Skin epidermis (tissue), 12 donors: ENCODE results near the gene PTPN4.

Source experiments
- H3K27ac ChIP-seq, 21 experiments: fragments of 200-600 bp; sonication (generic) in 11 of 21; one replicate each; pipeline ENCODE4 v1.5.0; 2020; ENCODE audit warnings: mild to moderate bottlenecking in 3 of 21, inconsistent platforms in 2 of 21, moderate library complexity in 2 of 21
- H3K4me3 ChIP-seq, 7 experiments: fragments of 200-600 bp; sonication (generic) in 2 of 7; one replicate each; pipeline ENCODE4 v1.5.0; 2020; ENCODE audit warnings: inconsistent platforms in 2 of 7, mild to moderate bottlenecking in 2 of 7, moderate library complexity in 1 of 7

The PTPN4 gene, protein sequence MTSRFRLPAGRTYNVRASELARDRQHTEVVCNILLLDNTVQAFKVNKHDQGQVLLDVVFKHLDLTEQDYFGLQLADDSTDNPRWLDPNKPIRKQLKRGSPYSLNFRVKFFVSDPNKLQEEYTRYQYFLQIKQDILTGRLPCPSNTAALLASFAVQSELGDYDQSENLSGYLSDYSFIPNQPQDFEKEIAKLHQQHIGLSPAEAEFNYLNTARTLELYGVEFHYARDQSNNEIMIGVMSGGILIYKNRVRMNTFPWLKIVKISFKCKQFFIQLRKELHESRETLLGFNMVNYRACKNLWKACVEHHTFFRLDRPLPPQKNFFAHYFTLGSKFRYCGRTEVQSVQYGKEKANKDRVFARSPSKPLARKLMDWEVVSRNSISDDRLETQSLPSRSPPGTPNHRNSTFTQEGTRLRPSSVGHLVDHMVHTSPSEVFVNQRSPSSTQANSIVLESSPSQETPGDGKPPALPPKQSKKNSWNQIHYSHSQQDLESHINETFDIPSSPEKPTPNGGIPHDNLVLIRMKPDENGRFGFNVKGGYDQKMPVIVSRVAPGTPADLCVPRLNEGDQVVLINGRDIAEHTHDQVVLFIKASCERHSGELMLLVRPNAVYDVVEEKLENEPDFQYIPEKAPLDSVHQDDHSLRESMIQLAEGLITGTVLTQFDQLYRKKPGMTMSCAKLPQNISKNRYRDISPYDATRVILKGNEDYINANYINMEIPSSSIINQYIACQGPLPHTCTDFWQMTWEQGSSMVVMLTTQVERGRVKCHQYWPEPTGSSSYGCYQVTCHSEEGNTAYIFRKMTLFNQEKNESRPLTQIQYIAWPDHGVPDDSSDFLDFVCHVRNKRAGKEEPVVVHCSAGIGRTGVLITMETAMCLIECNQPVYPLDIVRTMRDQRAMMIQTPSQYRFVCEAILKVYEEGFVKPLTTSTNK

GRCh38 chr2:119759451-119760236, at the start of gene PTPN4:
PTPN4 (plus strand) TSS chr2:119759922; CDS start chr2:119809854, 49,932 bp downstream.
- H3K4me3 ChIP-seq: peak within 1 kb of the TSS; percentile 79 to 97 (median 85)

GRCh38 chr2:119710281-119710680, 49.4 kb upstream of the PTPN4 start:
- Histone ChIP-seq H3K4me3 (no peak overlapping the region), H3K27ac (no peak overlapping the region)

More at GRCh38 chr2:119759451-119760236, at the start of gene PTPN4:
- peak within 1 kb of the TSS; percentile 80 to 97 (median 89) for H3K27ac ChIP-seq

- Histone ChIP-seq H3K4me3 (no peak overlapping the region), H3K27ac (no peak overlapping the region)
Measured at GRCh38 chr2:119711352-119711751, 48.4 kb upstream of the PTPN4 start.

DNA sequence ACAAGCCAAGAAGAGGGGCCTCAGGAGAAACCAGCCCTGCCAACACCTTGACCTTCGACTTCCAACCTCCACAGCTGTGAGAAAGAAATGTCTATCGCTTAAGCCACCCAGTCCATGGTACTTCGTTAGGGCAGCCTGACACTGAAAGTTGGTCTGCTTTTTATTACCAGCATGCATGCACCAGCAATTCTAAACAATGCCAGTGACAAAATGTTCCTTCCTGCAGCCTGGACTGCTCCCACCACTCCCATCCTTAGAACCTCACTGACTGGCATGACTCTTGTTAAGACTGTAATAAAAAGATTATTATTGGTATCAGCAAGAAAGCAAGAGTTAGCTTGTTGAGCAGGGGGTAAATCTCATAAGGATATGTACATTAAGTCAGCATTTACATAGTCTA, 47.2 kb upstream of the PTPN4 start:
- H3K4me3 ChIP-seq: no peak overlapping the region

DNA sequence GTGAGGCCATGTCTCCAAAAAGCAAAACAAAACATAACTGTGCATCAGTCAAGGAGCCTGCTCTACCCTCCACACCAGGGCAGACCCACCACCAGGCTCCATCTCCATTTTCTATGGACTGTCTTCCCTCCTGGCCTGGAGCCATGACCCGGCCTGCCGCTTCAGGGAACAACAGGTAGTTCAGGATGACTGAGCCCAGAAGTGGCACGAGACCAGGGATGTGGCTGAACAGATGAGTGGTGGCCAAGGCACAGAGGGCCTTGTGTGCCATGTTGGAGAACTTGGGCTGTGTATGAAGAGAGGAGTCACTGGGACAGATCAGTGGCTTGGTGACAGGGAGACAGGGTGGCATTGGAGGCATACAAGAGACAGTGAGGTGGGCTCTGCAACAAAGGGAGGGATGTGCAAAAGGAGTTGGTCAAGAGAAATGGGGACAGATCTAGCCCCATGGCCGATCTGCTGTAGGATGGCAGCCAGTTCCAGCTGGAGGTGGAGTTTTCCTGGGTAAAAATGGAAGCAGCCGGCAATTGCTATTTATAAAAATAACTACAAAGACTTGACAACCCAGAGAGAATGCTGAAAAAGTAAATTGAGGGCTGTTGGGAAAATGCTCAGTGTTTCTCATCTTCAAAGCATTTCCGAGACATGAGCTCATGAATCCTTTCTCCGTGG, 45.8 kb upstream of the PTPN4 start:
- Histone ChIP-seq H3K27ac (no peak overlapping the region), H3K4me3 (no peak overlapping the region)

More for the DNA sequence above, 47.2 kb upstream of the PTPN4 start:
- no peak overlapping the region for H3K27ac ChIP-seq

GRCh38 chr2:119715409-119716283, 44.1 kb upstream of the PTPN4 start:
- no peak overlapping the region for H3K27ac ChIP-seq
- no peak overlapping the region for H3K4me3 ChIP-seq

DNA sequence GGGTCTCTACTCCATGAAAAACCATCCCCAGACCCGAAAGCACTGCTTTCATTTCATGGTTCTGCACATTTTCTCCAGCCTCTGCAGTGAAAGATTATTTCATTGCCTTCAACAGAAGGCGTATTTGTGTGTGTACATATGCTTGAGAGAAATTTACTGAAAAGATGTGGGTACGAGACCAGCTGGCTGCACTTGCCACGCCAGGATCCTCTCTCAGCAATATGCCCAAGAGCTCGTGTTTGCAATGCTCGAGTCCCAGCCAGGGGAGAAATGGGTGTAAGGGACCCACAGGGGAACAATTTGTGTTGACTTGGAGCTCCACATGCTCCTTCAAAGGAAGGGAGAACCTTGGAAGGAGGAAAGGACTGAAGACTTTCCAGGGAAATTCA, 43.4 kb upstream of the PTPN4 start:
- H3K27ac ChIP-seq: no peak overlapping the region
- no peak overlapping the region for H3K4me3 ChIP-seq

DNA sequence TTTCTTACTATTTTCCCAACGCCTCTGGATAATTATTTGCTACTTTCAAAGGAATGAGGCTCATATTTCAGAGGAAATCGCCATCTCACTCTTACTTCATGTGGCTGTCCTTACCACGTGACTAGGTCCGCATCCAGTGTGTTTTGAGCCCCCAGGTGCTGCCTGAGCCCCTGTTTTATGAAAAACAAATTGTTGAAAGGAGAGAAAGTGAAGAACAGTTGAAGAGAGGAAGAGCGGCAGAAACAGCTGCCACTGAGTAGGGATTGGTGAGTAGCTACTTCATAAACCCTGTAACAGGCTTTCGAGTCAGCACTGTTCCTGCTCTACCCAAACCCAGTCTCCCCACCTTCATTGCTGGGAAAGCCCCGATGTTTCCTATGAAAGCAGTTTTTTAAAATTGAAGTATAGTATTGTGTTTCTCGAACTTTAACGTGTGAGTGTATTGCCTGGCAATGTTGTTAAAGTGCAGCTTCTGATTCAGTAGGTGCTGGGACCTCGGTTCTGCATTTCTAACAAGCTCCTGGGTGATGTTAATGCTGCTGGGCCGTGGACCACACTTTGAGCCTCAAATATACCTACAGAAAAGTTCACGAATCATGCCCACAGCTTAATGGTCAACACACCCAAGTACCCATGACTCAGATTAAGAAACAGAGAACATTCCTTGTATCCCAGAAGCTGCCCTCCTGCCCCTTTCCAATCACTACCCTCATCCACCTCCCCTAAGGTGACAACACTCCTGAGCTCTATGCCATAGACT, 41.0 kb upstream of the PTPN4 start:
- no peak overlapping the region for H3K4me3 ChIP-seq
- H3K27ac ChIP-seq: no peak overlapping the region

- no peak overlapping the region for H3K27ac ChIP-seq
- H3K4me3 ChIP-seq: no peak overlapping the region
Measured at GRCh38 chr2:119719261-119719627, 40.5 kb upstream of the PTPN4 start.

- H3K4me3 ChIP-seq: no peak overlapping the region
- no peak overlapping the region for H3K27ac ChIP-seq
Measured at GRCh38 chr2:119721043-119721442, 38.7 kb upstream of the PTPN4 start.

- H3K4me3 ChIP-seq: no peak overlapping the region
- no peak overlapping the region for H3K27ac ChIP-seq
Measured at GRCh38 chr2:119721462-119721861, 38.3 kb upstream of the PTPN4 start.

- Histone ChIP-seq H3K27ac (no peak overlapping the region), H3K4me3 (no peak overlapping the region)
Measured at GRCh38 chr2:119721904-119722303, 37.8 kb upstream of the PTPN4 start.

DNA sequence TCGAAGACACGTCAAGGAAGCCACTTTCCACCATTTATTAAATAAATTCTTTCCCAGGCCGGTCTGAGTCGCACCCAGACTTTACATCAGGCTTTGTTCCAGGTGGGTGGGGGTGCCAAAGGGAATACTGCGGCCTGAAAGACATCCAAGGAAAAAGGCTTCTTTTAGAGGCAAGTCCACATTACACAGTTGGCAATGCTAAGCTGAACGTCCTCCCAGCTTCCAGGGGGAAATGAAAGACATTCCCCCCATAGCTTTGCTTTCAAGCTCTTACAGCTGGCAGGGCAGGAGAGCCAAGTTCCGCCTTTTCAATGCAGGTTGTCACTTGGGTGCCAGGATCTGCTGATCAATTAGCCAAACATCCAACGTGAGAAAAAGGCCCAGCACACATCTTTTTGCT, 36.5 kb upstream of the PTPN4 start:
- Histone ChIP-seq H3K27ac (no peak overlapping the region), H3K4me3 (no peak overlapping the region)

- Histone ChIP-seq H3K4me3 (no peak overlapping the region), H3K27ac (no peak overlapping the region)
Measured at GRCh38 chr2:119723784-119724467, 35.8 kb upstream of the PTPN4 start.

DNA sequence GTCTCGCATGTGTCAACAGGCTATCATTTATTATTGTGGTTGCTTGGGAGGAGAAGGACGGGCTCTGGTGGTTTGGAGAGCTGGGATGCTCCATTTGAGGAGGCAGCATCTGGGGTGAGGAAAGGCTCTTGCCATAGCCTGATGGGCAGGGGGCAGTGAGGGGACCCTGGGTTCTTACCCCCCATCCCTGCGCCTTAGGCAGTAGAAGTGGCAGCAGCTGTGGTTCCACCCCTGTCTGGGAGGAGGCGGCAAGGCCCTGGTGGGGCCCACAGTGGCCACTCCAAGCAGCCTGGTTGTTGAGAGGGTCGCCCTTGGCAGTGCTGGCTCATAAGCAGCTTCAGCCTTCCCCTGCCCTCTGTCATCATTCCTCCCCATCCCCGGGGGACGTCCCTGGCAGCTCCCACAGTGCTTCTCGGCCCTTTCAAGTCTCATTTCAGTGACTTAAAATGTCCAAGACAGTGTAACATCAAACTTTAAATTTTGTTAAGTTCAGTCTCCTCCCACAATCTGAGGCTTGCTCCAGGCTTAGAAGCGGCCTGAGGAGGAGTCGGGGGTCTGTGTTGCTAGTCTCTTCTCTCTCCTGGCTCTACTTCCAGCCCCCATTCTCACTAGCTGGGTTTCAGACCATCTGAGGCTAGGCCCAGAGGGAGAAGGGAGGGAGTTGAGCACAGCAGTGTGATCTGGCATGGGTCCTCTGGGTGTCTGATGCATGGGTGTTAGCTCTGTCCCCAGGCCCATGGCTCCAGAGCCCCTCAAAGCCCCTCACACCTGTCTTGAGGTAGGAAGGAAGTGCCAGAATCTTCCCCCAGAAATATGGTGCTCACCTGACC, 34.9 kb upstream of the PTPN4 start:
- H3K4me3 ChIP-seq: no peak overlapping the region
- H3K27ac ChIP-seq: no peak overlapping the region

- Histone ChIP-seq H3K27ac (no peak overlapping the region), H3K4me3 (no peak overlapping the region)
Measured at GRCh38 chr2:119727493-119727892, 32.2 kb upstream of the PTPN4 start.
